ENCODE results near the gene PRPS1.
"Not testable (repeated sequence)": the region's sequence is repeated elsewhere in the genome, so short reads cannot be mapped to it uniquely, and the experiment has no call there.

Gene PRPS1

DNA sequence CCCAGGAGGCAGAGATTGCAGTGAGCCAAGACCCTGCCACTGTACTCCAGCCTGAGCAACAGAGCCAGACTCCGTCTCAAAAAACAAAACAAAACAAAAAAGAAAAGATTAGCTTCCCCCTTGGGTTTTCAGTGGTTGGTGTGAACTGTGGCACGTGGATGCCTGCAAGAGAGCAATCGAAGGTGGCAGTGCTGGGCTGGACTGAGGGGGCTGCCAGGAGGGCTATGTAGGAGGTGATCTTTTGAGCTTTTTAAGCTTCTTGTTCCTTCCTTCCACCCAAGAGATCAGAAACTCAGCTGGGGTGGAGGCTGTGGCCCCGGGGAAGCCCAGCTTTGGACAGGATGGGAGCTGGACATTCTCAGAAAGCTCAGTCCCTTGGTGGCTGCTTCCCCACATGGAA lies 49.6 kb downstream of the PRPS1 start:
- peak overlapping the region; percentile 77 for H3K27ac ChIP-seq (ENCODE audit: low read depth, low read length)
- peaks cover 17% of the 10 kb centered on the region for H3K4me1 ChIP-seq (ENCODE audit: control insufficient read depth, insufficient read depth, low read length)
- H3K4me3 ChIP-seq (ENCODE audit: low read length) = no peak overlapping the region
- H3K36me3 ChIP-seq (ENCODE audit: control insufficient read depth, insufficient read depth, low read length) = no peaks in the 10 kb centered on the region
- H3K9ac ChIP-seq (ENCODE audit: low read length) = no peak overlapping the region
- no peaks in the 10 kb centered on the region for H3K27me3 ChIP-seq (ENCODE audit: control insufficient read depth, insufficient read depth, low read length)

- Histone ChIP-seq H3K27me3 (ENCODE audit: control insufficient read depth, insufficient read depth, low read length) (peaks cover 1% of the 10 kb centered on the region), H3K4me3 (ENCODE audit: low read length) (no peak overlapping the region), H3K27ac (ENCODE audit: low read depth, low read length) (no peak overlapping the region), H3K4me1 (ENCODE audit: control insufficient read depth, insufficient read depth, low read length) (peaks cover 10% of the 10 kb centered on the region), H3K9ac (ENCODE audit: low read length) (no peak overlapping the region), H3K36me3 (ENCODE audit: control insufficient read depth, insufficient read depth, low read length) (no peaks in the 10 kb centered on the region)
These were observed 50.8 kb downstream of the PRPS1 start for GRCh38 chrX:107678957-107679740.

- Histone ChIP-seq H3K36me3 (ENCODE audit: control insufficient read depth, insufficient read depth, low read length) (no peaks in the 10 kb centered on the region), H3K27ac (ENCODE audit: low read depth, low read length) (no peak overlapping the region), H3K9ac (ENCODE audit: low read length) (no peak overlapping the region), H3K27me3 (ENCODE audit: control insufficient read depth, insufficient read depth, low read length) (peaks cover 2% of the 10 kb centered on the region), H3K4me1 (ENCODE audit: control insufficient read depth, insufficient read depth, low read length) (peaks cover 2% of the 10 kb centered on the region), H3K4me3 (ENCODE audit: low read length) (no peak overlapping the region)
These were observed 53.9 kb downstream of the PRPS1 start for GRCh38 chrX:107682256-107682655.

DNA sequence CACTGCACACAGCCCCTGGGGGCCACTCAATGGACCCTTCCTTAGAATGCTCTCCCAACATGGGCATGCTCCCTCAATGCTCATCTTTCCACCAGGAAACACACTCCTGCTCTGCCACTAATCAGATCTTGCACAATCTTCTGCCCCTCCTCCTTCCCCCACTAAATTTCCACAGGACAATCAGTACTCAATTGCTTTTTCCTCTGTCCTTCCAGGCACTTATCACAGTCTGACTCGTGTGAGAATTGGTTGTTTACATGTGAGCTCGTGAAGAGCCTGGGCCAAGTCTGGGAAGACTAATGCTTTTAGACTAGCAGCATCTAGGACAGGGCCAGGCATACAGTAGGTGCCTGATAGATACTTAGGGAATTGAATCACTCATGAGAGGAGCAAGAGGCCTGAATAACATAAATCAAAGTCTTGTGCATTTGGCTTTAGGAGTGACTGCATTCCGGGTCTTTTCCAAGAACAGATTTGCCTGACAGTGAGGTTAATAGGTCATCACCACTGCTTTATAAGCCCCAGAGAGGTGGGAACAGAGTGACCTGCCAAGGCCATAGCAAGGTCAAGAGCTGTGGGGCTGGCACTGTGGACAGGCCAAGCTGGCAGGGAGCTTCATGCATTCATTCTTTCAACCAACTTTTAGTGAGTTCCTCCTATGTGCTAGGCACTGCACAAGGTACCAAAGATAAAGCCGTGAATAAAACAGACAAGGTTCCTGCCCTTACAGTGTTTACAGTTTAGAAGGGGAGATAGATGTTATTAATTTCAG lies 55.0 kb downstream of the PRPS1 start:
- H3K27me3 ChIP-seq (ENCODE audit: control insufficient read depth, insufficient read depth, low read length) = peaks cover 2% of the 10 kb centered on the region
- no peaks in the 10 kb centered on the region for H3K4me1 ChIP-seq (ENCODE audit: control insufficient read depth, insufficient read depth, low read length)
- H3K27ac ChIP-seq (ENCODE audit: low read depth, low read length) = peak overlapping the region; percentile 21
- H3K36me3 ChIP-seq (ENCODE audit: control insufficient read depth, insufficient read depth, low read length) = no peaks in the 10 kb centered on the region
- no peak overlapping the region for H3K9ac ChIP-seq (ENCODE audit: low read length)
- H3K4me3 ChIP-seq (ENCODE audit: low read length) = no peak overlapping the region

DNA sequence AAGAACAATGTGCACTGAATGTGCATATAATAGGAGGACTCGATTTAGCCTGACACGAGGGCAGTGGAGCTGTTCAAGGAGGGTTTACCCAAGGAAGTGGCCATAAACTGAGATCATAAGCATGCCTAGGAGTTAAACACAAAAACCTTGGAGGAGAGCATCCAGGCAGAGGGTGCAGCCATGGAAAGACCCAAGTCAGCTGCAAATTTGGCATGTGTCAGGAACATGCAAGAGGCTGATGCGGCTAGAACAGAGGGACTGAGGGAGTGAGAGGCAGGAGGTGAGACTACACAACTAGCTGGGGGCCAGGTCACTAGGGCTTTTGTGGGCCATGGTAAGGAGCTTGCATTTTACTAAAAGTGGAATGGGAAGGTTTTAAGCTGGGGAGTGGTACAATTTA lies 55.6 kb downstream of the PRPS1 start:
- Histone ChIP-seq H3K9ac (ENCODE audit: low read length) (no peak overlapping the region), H3K4me1 (ENCODE audit: control insufficient read depth, insufficient read depth, low read length) (no peaks in the 10 kb centered on the region), H3K27ac (ENCODE audit: low read depth, low read length) (no peak overlapping the region), H3K36me3 (ENCODE audit: control insufficient read depth, insufficient read depth, low read length) (no peaks in the 10 kb centered on the region), H3K27me3 (ENCODE audit: control insufficient read depth, insufficient read depth, low read length) (peaks cover 2% of the 10 kb centered on the region), H3K4me3 (ENCODE audit: low read length) (no peak overlapping the region)

GRCh38 chrX:107684956-107685385 lies 56.7 kb downstream of the PRPS1 start:
- Histone ChIP-seq H3K4me3 (ENCODE audit: low read length) (no peak overlapping the region), H3K4me1 (ENCODE audit: control insufficient read depth, insufficient read depth, low read length) (no peaks in the 10 kb centered on the region)

DNA sequence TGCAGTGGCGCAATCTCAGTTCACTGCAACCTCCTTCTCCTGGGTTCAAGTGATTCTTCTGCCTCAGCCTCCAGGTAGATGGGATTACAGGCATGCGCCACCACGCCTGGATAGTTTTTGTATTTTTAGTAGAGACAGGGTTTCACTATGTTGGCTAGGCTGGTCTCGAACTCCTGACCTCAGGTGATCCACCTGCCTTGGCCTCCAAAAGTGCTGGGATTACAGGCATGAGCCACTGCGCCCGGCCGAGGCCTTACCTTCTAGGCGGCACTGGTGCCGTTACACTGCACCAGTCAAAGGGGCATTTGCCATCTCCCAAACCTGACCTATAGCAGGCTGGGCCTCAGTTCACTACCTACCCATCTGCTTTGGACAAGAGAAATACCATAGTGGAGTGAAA lies 57.3 kb downstream of the PRPS1 start:
- H3K27ac ChIP-seq (ENCODE audit: low read depth, low read length); H3K9ac ChIP-seq (ENCODE audit: low read length); H3K4me3 ChIP-seq (ENCODE audit: low read length); H3K4me1 ChIP-seq (ENCODE audit: control insufficient read depth, insufficient read depth, low read length); H3K36me3 ChIP-seq (ENCODE audit: control insufficient read depth, insufficient read depth, low read length); H3K27me3 ChIP-seq (ENCODE audit: control insufficient read depth, insufficient read depth, low read length): not testable (repeated sequence)

More at GRCh38 chrX:107684956-107685385, 56.7 kb downstream of the PRPS1 start:
- H3K27ac ChIP-seq (ENCODE audit: low read depth, low read length) = no peak overlapping the region
- peaks cover 2% of the 10 kb centered on the region for H3K27me3 ChIP-seq (ENCODE audit: control insufficient read depth, insufficient read depth, low read length)
- no peak overlapping the region for H3K9ac ChIP-seq (ENCODE audit: low read length)
- no peaks in the 10 kb centered on the region for H3K36me3 ChIP-seq (ENCODE audit: control insufficient read depth, insufficient read depth, low read length)

GRCh38 chrX:107686026-107686425 lies 57.7 kb downstream of the PRPS1 start:
- no peaks in the 10 kb centered on the region for H3K36me3 ChIP-seq (ENCODE audit: control insufficient read depth, insufficient read depth, low read length)

GRCh38 chrX:107686792-107687191 lies 58.5 kb downstream of the PRPS1 start:
- no peak overlapping the region for H3K9ac ChIP-seq (ENCODE audit: low read length)
- H3K4me3 ChIP-seq (ENCODE audit: low read length) = no peak overlapping the region
- peaks cover 2% of the 10 kb centered on the region for H3K27me3 ChIP-seq (ENCODE audit: control insufficient read depth, insufficient read depth, low read length)
- no peaks in the 10 kb centered on the region for H3K4me1 ChIP-seq (ENCODE audit: control insufficient read depth, insufficient read depth, low read length)
- no peaks in the 10 kb centered on the region for H3K36me3 ChIP-seq (ENCODE audit: control insufficient read depth, insufficient read depth, low read length)
- no peak overlapping the region for H3K27ac ChIP-seq (ENCODE audit: low read depth, low read length)

More at GRCh38 chrX:107686026-107686425, 57.7 kb downstream of the PRPS1 start:
- Histone ChIP-seq H3K4me1 (ENCODE audit: control insufficient read depth, insufficient read depth, low read length) (no peaks in the 10 kb centered on the region), H3K27ac (ENCODE audit: low read depth, low read length) (no peak overlapping the region), H3K4me3 (ENCODE audit: low read length) (no peak overlapping the region), H3K27me3 (ENCODE audit: control insufficient read depth, insufficient read depth, low read length) (peaks cover 2% of the 10 kb centered on the region), H3K9ac (ENCODE audit: low read length) (no peak overlapping the region)

DNA sequence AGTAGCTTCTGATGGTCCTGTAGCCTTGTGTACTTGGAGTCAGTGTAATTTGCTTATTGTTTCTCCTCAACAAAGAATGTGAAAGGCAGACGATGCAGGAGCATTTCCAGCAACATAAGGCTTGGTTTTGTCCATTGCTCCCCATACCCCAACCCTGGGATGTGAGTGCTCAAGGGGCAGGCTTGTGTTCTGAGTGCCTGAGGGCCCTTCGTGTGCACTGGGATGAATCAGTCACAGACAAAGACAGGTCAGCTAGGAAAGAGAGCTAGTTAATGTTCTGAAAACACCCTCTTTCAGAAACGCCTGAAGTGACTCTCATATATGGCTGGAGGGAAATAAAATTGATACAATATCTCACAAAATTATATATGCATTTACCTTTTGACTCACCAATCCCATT lies 59.1 kb downstream of the PRPS1 start:
- H3K9ac ChIP-seq (ENCODE audit: low read length) = no peak overlapping the region
- peaks cover 2% of the 10 kb centered on the region for H3K27me3 ChIP-seq (ENCODE audit: control insufficient read depth, insufficient read depth, low read length)
- H3K27ac ChIP-seq (ENCODE audit: low read depth, low read length) = no peak overlapping the region
- no peak overlapping the region for H3K4me3 ChIP-seq (ENCODE audit: low read length)
- H3K36me3 ChIP-seq (ENCODE audit: control insufficient read depth, insufficient read depth, low read length) = no peaks in the 10 kb centered on the region
- no peaks in the 10 kb centered on the region for H3K4me1 ChIP-seq (ENCODE audit: control insufficient read depth, insufficient read depth, low read length)

- no peak overlapping the region for H3K4me3 ChIP-seq (ENCODE audit: low read length)
These were observed 62.7 kb downstream of the PRPS1 start for GRCh38 chrX:107691024-107691448.

DNA sequence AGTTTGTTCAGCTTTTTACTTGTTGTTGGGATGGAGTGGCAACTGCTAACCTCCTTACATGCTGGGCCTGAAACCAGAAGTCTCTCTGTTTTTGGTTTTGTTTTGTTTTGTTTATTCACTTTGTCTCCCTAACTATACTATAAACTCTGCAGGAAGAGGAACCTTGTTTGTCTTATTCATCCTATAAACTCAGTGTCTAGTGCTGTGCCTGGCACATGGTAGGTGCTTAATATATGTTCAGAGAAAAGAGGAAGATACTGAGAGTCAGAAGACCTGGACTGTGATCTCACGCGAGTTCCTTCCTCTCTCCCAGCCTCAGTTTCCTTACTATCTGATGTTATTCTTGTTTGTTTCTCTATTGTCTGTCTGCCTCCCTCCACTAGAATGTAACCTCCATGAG lies 71.3 kb downstream of the PRPS1 start:
- Histone ChIP-seq H3K4me1 (ENCODE audit: control insufficient read depth, insufficient read depth, low read length) (no peaks in the 10 kb centered on the region), H3K4me3 (ENCODE audit: low read length) (no peak overlapping the region), H3K27ac (ENCODE audit: low read depth, low read length) (no peak overlapping the region), H3K36me3 (ENCODE audit: control insufficient read depth, insufficient read depth, low read length) (no peaks in the 10 kb centered on the region), H3K27me3 (ENCODE audit: control insufficient read depth, insufficient read depth, low read length) (no peaks in the 10 kb centered on the region), H3K9ac (ENCODE audit: low read length) (no peak overlapping the region)

More at GRCh38 chrX:107691024-107691448, 62.7 kb downstream of the PRPS1 start:
- Histone ChIP-seq H3K27me3 (ENCODE audit: control insufficient read depth, insufficient read depth, low read length) (no peaks in the 10 kb centered on the region), H3K9ac (ENCODE audit: low read length) (no peak overlapping the region), H3K27ac (ENCODE audit: low read depth, low read length) (no peak overlapping the region), H3K36me3 (ENCODE audit: control insufficient read depth, insufficient read depth, low read length) (no peaks in the 10 kb centered on the region), H3K4me1 (ENCODE audit: control insufficient read depth, insufficient read depth, low read length) (no peaks in the 10 kb centered on the region)

Measured in rectal smooth muscle tissue (tissue), 1 donor.